Omental fat pad (tissue), 4 donors: ENCODE results near the gene UVRAG. TPM values are rescaled to one million over a fixed set of nuclear protein-coding genes. Genes with fewer than 3 reads are reported as not detected.

Experiments used
- ATAC-seq: fragments of 150-250 bp; one replicate; pipeline ENCODE4 v1.9.1; 2016; ENCODE audit warnings: mild to moderate bottlenecking, moderate library complexity; ENCODE audit not compliant: low FRiP score
- DNase-seq: peaks from one replicate; pipeline ENCODE4 v3.0.0-alpha.2; 2019; ENCODE audit warnings: low spot score
- CTCF ChIP-seq, 3 donors: fragments of 450-650 bp; IDR thresholded peaks; one replicate each; pipeline ENCODE4 v1.5.1; 2016 to 2017; ENCODE audit warnings: antibody characterized with exemption in 3 of 3, mild to moderate bottlenecking in 3 of 3, moderate library complexity in 2 of 3
- total RNA-seq, 4 donors: library from RNA; depleted of rRNA; stranded (reverse); fragments of >200 nt; gene quantifications; one replicate each; pipeline ENCODE4 v1.1.0, GENCODE V29; 2016

Gene UVRAG
- total RNA-seq, 4 donors from 2014 or later, result 39.6 to 72.9 (median 61.5) TPM

DNA sequence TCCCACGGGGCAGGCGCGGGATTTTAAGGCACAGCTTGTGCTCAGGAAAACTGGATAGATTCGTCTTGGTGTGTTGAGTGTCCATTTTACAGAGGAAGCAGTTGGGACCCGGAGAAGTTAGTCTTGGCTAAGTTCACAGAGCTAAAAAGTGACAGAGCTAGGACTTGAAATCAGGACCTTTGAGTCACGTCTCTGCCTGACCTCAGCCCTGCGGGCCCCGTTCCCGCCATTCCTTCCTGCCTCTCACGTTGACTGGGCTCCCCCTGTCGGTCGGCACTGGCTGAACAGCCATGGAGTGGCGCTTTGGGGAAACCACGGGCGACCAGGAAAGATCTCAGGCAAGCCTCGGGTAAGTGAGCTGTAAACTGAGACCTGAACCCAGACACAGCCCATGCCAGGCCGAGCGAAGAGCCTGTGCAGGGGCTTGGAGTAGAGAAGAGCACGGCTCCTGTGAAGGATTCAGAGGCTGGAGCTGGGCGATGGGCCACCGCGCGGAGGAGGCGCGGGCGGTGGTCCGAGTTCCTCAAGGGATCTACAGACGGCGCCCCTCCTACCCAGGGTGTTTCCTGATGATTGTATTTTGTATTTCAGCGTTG lies 337.2 kb downstream of the UVRAG start:
- peak in 2 of 3 donors; percentile 70 to 90 for TF ChIP-seq CTCF (IDR thresholded peaks at IDR 0.05)
- peak; percentile 94 for DNase-seq
- peak; percentile 89 for ATAC-seq

- no peak for ATAC-seq
- no peak for DNase-seq
- TF ChIP-seq CTCF (IDR thresholded peaks at IDR 0.05), result no peak
Observed at GRCh38 chr11:76152741-76153570, 337.9 kb downstream of the UVRAG start.

DNA sequence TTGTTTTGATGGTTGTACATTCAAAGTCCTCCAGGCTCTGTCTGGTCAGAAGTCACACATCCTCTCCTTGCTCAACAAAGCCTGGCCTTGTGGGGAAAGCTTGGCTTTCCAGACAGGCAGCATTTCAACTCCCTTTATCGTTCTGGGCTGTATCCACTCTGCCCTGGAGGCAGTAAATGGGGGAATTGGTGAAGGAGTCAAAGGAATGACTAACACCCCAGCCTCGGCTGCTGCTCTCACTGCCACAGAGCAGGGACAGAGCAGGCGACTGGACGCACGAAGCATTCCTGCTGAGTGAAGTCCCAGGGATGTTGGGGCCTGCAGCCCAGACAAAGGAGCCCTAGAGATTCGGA lies 338.5 kb downstream of the UVRAG start:
- no peak for TF ChIP-seq CTCF (IDR thresholded peaks at IDR 0.05)
- DNase-seq, result no peak
- peak; percentile 30 for ATAC-seq

DNA sequence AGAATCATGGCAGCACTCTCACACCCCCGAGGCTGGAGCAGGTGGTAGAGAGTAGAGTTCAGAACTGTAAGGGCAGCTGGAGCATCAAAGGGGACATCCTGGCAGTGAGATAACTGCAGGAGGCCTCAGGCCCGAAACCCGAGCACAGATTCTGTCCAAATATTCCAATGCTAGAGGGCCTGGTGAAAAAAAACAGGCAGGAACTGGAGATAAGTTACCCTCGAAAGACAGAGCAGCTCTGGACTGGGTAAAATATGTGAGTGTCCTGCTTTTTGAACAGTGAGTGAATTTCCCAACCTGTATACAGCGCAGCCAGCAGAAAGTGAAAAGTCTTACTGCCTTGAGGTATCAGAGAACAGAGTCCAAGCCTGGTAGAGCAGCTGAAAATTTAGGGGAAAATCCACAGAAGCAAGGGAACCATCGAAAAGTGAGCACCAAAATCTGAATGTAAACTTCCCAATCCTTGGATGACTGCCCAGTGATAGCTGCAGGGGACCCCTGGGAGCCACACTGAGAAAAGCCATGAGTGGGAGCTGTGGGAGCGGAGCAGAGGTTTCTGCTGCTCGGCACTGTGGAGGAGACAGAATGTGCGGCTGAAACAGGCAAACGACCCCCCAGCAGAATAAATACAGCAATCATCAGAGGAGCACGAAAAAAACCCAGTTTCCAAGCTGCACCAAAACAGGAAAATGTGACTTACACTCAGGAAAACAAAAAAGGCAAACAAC lies 340.7 kb downstream of the UVRAG start:
- DNase-seq (no peak), ATAC-seq (no peak)
- no peak for TF ChIP-seq CTCF (IDR thresholded peaks at IDR 0.05)

DNA sequence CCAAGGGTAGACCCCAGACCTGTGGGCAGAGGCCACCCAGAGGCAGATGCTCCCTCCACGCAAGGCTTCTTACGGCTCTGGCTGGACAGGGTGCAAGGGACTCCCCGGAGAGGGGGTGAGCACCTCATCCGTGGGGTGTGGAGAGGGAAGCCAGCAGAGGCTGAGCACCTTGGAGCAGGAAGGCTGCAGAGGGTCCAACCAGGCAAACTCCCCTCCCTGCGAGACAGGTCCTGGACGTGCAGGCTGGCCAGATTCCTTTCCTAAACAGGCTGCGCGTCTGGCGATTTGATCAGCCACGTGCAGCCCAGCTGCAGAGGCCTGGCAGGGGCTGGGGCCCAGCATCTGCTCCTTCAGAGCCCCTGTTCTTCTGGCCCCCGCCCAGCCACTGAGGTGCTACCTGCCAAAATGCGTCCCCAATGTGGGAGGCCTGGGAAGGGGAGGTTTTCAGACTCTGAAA lies 342.0 kb downstream of the UVRAG start:
- no peak for ATAC-seq
- TF ChIP-seq CTCF (IDR thresholded peaks at IDR 0.05), result no peak
- no peak for DNase-seq

GRCh38 chr11:76157891-76158290 lies 342.9 kb downstream of the UVRAG start:
- DNase-seq, result no peak
- no peak for TF ChIP-seq CTCF (IDR thresholded peaks at IDR 0.05)
- no peak for ATAC-seq
